NCI-H524 (cell line): ENCODE results near the gene PPP3CB.
A peak's percentile ranks its signal among the peaks of the same experiment; 100 is the strongest.

ENCODE experiments used
- DNase-seq, 2 experiments: peaks; one replicate each; lab custom pipeline; 2025; lab: John Stamatoyannopoulos, UW

Gene PPP3CB

GRCh38 chr10:73495884-73496674 lies at the start of gene PPP3CB:
Gene PPP3CB (minus strand): TSS chr10:73496024. CDS start chr10:73495889, 135 bp downstream.
- DNase-seq: peak; percentile 68 to 70

- no peak for DNase-seq
Observed at GRCh38 chr10:73545357-73545756, 49.5 kb upstream of the PPP3CB start.

- DNase-seq: no peak
Observed at GRCh38 chr10:73537709-73538108, 41.9 kb upstream of the PPP3CB start.

GRCh38 chr10:73537288-73537687 lies 41.5 kb upstream of the PPP3CB start:
- DNase-seq: no peak

- DNase-seq: no peak
Observed at GRCh38 chr10:73534857-73535256, 39.0 kb upstream of the PPP3CB start.

- DNase-seq: peak in 1 of 2 experiments; percentile 49
Observed at GRCh38 chr10:73529089-73529832, 33.4 kb upstream of the PPP3CB start.

- DNase-seq: no peak
Observed at GRCh38 chr10:73522263-73522662, 26.4 kb upstream of the PPP3CB start.

GRCh38 chr10:73519336-73519735 lies 23.5 kb upstream of the PPP3CB start:
- DNase-seq: no peak

GRCh38 chr10:73517166-73517888 lies 21.5 kb upstream of the PPP3CB start:
- DNase-seq: no peak

- no peak for DNase-seq
Observed at GRCh38 chr10:73512207-73512743, 16.5 kb upstream of the PPP3CB start.

GRCh38 chr10:73509695-73510094 lies 13.9 kb upstream of the PPP3CB start:
- no peak for DNase-seq

GRCh38 chr10:73506491-73506890 lies 10.7 kb upstream of the PPP3CB start:
- DNase-seq: no peak

GRCh38 chr10:73506074-73506473 lies 10.2 kb upstream of the PPP3CB start:
- DNase-seq: no peak

GRCh38 chr10:73503037-73503436 lies 7.2 kb upstream of the PPP3CB start:
- DNase-seq: no peak

- no peak for DNase-seq
Observed at GRCh38 chr10:73501651-73502050, 5.8 kb upstream of the PPP3CB start.

GRCh38 chr10:73497623-73498022 lies 1.8 kb upstream of the PPP3CB start:
- DNase-seq: no peak

GRCh38 chr10:73495226-73495883 lies 469 bp downstream of the PPP3CB start:
- DNase-seq: peak; percentile 18 to 51

- no peak for DNase-seq
Observed at GRCh38 chr10:73494877-73495225, 973 bp downstream of the PPP3CB start.

GRCh38 chr10:73494213-73494612 lies 1.6 kb downstream of the PPP3CB start:
- DNase-seq: no peak

GRCh38 chr10:73493781-73494180 lies 2.0 kb downstream of the PPP3CB start:
- no peak for DNase-seq

GRCh38 chr10:73486601-73487000 lies 9.2 kb downstream of the PPP3CB start:
- DNase-seq: no peak

GRCh38 chr10:73485320-73485719 lies 10.5 kb downstream of the PPP3CB start:
- peak in 1 of 2 experiments; percentile 1 for DNase-seq
